Measurements from ENCODE around the gene HNRNPDL.

HNRNPDL gene

GRCh38 chr4:82403725-82404124 lies 26.5 kb downstream of the HNRNPDL start:
- Histone ChIP-seq H2BK120ac (ENCODE audit: low read depth, low read length) (no peak overlapping the region), H3K36me3 (ENCODE audit: control insufficient read depth in 1 of 2, insufficient read depth in 2 of 2, low read depth in 1 of 2, low read length in 2 of 2) (no peaks in the 10 kb centered on the region), H3K4ac (ENCODE audit: low read depth in 1 of 2, low read length in 2 of 2) (no peak overlapping the region), H3K14ac (ENCODE audit: low read length in 2 of 2) (no peak overlapping the region), H3K27ac (ENCODE audit: low read length, poor library complexity, severe bottlenecking) (no peak overlapping the region), H3K9me3 (ENCODE audit: control insufficient read depth, low read length) (no peaks in the 10 kb centered on the region), H2AK5ac (ENCODE audit: low read length, severe bottlenecking) (no peak overlapping the region), H2AFZ (ENCODE audit: low read depth, low read length) (no peak overlapping the region), H3K9ac (ENCODE audit: low read length) (no peak overlapping the region), H4K8ac (ENCODE audit: low read length) (no peak overlapping the region), H3K79me1 (replicated peaks; ENCODE audit: low read length, poor library complexity, severe bottlenecking) (no peaks in the 10 kb centered on the region), H3K27me3 (ENCODE audit: control insufficient read depth in 1 of 2, insufficient read depth in 1 of 2, low read length in 2 of 2) (no peaks in the 10 kb centered on the region), H2BK12ac (ENCODE audit: low read length in 2 of 2) (no peak overlapping the region), H4K91ac (ENCODE audit: low read length) (no peak overlapping the region), H3K4me3 (ENCODE audit: insufficient read depth in 1 of 2, low read depth in 1 of 2, low read length in 2 of 2) (no peak overlapping the region), H3K4me2 (ENCODE audit: low read length, poor library complexity, severe bottlenecking) (no peak overlapping the region), H2BK15ac (ENCODE audit: low read depth, poor library complexity, severe bottlenecking) (no peak overlapping the region), H3K23ac (ENCODE audit: low read length in 2 of 2) (no peak overlapping the region), H3K18ac (ENCODE audit: low read depth in 1 of 2, low read length in 2 of 2) (no peak overlapping the region), H3K4me1 (ENCODE audit: control insufficient read depth, insufficient read depth, low read depth, low read length) (no peaks in the 10 kb centered on the region), H2BK5ac (ENCODE audit: low read depth, low read length, poor library complexity, severe bottlenecking) (no peak overlapping the region)
- 100% methylated on average over 1 of the region's 1 CpG for WGBS
- no peak for DNase-seq

GRCh38 chr4:82402196-82402775 lies 28.0 kb downstream of the HNRNPDL start:
- no peaks in the 10 kb centered on the region for H3K4me1 ChIP-seq (ENCODE audit: control insufficient read depth, insufficient read depth, low read depth, low read length)

GRCh38 chr4:82401600-82401999 lies 28.7 kb downstream of the HNRNPDL start:
- Histone ChIP-seq H3K4ac (ENCODE audit: low read depth in 1 of 2, low read length in 2 of 2) (no peak overlapping the region), H4K8ac (ENCODE audit: low read length) (no peak overlapping the region), H2BK12ac (ENCODE audit: low read length in 2 of 2) (no peak overlapping the region), H3K4me3 (ENCODE audit: insufficient read depth in 1 of 2, low read depth in 1 of 2, low read length in 2 of 2) (no peak overlapping the region), H2AK5ac (ENCODE audit: low read length, severe bottlenecking) (no peak overlapping the region), H3K27me3 (ENCODE audit: control insufficient read depth in 1 of 2, insufficient read depth in 1 of 2, low read length in 2 of 2) (no peaks in the 10 kb centered on the region), H3K4me2 (ENCODE audit: low read length, poor library complexity, severe bottlenecking) (no peak overlapping the region), H2BK120ac (ENCODE audit: low read depth, low read length) (no peak overlapping the region), H3K14ac (ENCODE audit: low read length in 2 of 2) (peak overlapping the region in 1 of 2 experiments; percentile 79), H3K9ac (ENCODE audit: low read length) (no peak overlapping the region), H3K18ac (ENCODE audit: low read depth in 1 of 2, low read length in 2 of 2) (no peak overlapping the region), H2BK15ac (ENCODE audit: low read depth, poor library complexity, severe bottlenecking) (no peak overlapping the region), H3K79me1 (replicated peaks; ENCODE audit: low read length, poor library complexity, severe bottlenecking) (no peaks in the 10 kb centered on the region), H3K27ac (ENCODE audit: low read length, poor library complexity, severe bottlenecking) (no peak overlapping the region), H2BK5ac (ENCODE audit: low read depth, low read length, poor library complexity, severe bottlenecking) (no peak overlapping the region), H2AFZ (ENCODE audit: low read depth, low read length) (peak overlapping the region; percentile 27), H4K91ac (ENCODE audit: low read length) (peak overlapping the region; percentile 50), H3K23ac (ENCODE audit: low read length in 2 of 2) (no peak overlapping the region), H3K4me1 (ENCODE audit: control insufficient read depth, insufficient read depth, low read depth, low read length) (no peaks in the 10 kb centered on the region), H3K36me3 (ENCODE audit: control insufficient read depth in 1 of 2, insufficient read depth in 2 of 2, low read depth in 1 of 2, low read length in 2 of 2) (no peaks in the 10 kb centered on the region), H3K9me3 (ENCODE audit: control insufficient read depth, low read length) (no peaks in the 10 kb centered on the region)
- DNase-seq, result no peak
- 98% methylated on average over 7 of the region's 7 CpGs for WGBS

More at GRCh38 chr4:82402196-82402775, 28.0 kb downstream of the HNRNPDL start:
- H3K79me1 ChIP-seq (replicated peaks; ENCODE audit: low read length, poor library complexity, severe bottlenecking), result no peaks in the 10 kb centered on the region
- no peak overlapping the region for H2AFZ ChIP-seq (ENCODE audit: low read depth, low read length)
- no peak overlapping the region for H3K9ac ChIP-seq (ENCODE audit: low read length)
- H3K4ac ChIP-seq (ENCODE audit: low read depth in 1 of 2, low read length in 2 of 2), result no peak overlapping the region
- no peak for DNase-seq
- H3K14ac ChIP-seq (ENCODE audit: low read length in 2 of 2), result no peak overlapping the region
- H3K4me2 ChIP-seq (ENCODE audit: low read length, poor library complexity, severe bottlenecking), result no peak overlapping the region
- H2BK5ac ChIP-seq (ENCODE audit: low read depth, low read length, poor library complexity, severe bottlenecking), result no peak overlapping the region
- H3K27me3 ChIP-seq (ENCODE audit: control insufficient read depth in 1 of 2, insufficient read depth in 1 of 2, low read length in 2 of 2), result no peaks in the 10 kb centered on the region
- H2BK12ac ChIP-seq (ENCODE audit: low read length in 2 of 2), result no peak overlapping the region
- H3K27ac ChIP-seq (ENCODE audit: low read length, poor library complexity, severe bottlenecking), result no peak overlapping the region
- H2BK15ac ChIP-seq (ENCODE audit: low read depth, poor library complexity, severe bottlenecking), result no peak overlapping the region
- no peak overlapping the region for H2BK120ac ChIP-seq (ENCODE audit: low read depth, low read length)
- H4K8ac ChIP-seq (ENCODE audit: low read length), result no peak overlapping the region
- no peaks in the 10 kb centered on the region for H3K36me3 ChIP-seq (ENCODE audit: control insufficient read depth in 1 of 2, insufficient read depth in 2 of 2, low read depth in 1 of 2, low read length in 2 of 2)
- WGBS, result 92% methylated on average over 13 of the region's 17 CpGs
- no peaks in the 10 kb centered on the region for H3K9me3 ChIP-seq (ENCODE audit: control insufficient read depth, low read length)
- H3K4me3 ChIP-seq (ENCODE audit: insufficient read depth in 1 of 2, low read depth in 1 of 2, low read length in 2 of 2), result no peak overlapping the region
- H2AK5ac ChIP-seq (ENCODE audit: low read length, severe bottlenecking), result no peak overlapping the region
- no peak overlapping the region for H3K18ac ChIP-seq (ENCODE audit: low read depth in 1 of 2, low read length in 2 of 2)
- no peak overlapping the region for H3K23ac ChIP-seq (ENCODE audit: low read length in 2 of 2)
- H4K91ac ChIP-seq (ENCODE audit: low read length), result no peak overlapping the region

GRCh38 chr4:82398263-82398662 lies 32.0 kb downstream of the HNRNPDL start:
- no peak overlapping the region for H3K9ac ChIP-seq (ENCODE audit: low read length)
- no peak overlapping the region for H4K91ac ChIP-seq (ENCODE audit: low read length)
- WGBS, result no CpG with 5 or more reads among the region's 1 CpG
- no peak overlapping the region for H3K27ac ChIP-seq (ENCODE audit: low read length, poor library complexity, severe bottlenecking)
- H3K4me3 ChIP-seq (ENCODE audit: insufficient read depth in 1 of 2, low read depth in 1 of 2, low read length in 2 of 2), result no peak overlapping the region
- H3K79me1 ChIP-seq (replicated peaks; ENCODE audit: low read length, poor library complexity, severe bottlenecking), result no peaks in the 10 kb centered on the region
- no peak overlapping the region for H2BK12ac ChIP-seq (ENCODE audit: low read length in 2 of 2)
- H2BK5ac ChIP-seq (ENCODE audit: low read depth, low read length, poor library complexity, severe bottlenecking), result no peak overlapping the region
- no peak overlapping the region for H3K14ac ChIP-seq (ENCODE audit: low read length in 2 of 2)
- no peaks in the 10 kb centered on the region for H3K9me3 ChIP-seq (ENCODE audit: control insufficient read depth, low read length)
- no peak overlapping the region for H2BK15ac ChIP-seq (ENCODE audit: low read depth, poor library complexity, severe bottlenecking)
- H3K27me3 ChIP-seq (ENCODE audit: control insufficient read depth in 1 of 2, insufficient read depth in 1 of 2, low read length in 2 of 2), result no peaks in the 10 kb centered on the region
- no peak overlapping the region for H2BK120ac ChIP-seq (ENCODE audit: low read depth, low read length)
- DNase-seq, result no peak
- H2AK5ac ChIP-seq (ENCODE audit: low read length, severe bottlenecking), result no peak overlapping the region
- no peak overlapping the region for H3K4ac ChIP-seq (ENCODE audit: low read depth in 1 of 2, low read length in 2 of 2)
- H3K18ac ChIP-seq (ENCODE audit: low read depth in 1 of 2, low read length in 2 of 2), result no peak overlapping the region
- H4K8ac ChIP-seq (ENCODE audit: low read length), result no peak overlapping the region
- H3K23ac ChIP-seq (ENCODE audit: low read length in 2 of 2), result no peak overlapping the region
- H2AFZ ChIP-seq (ENCODE audit: low read depth, low read length), result no peak overlapping the region
- H3K4me2 ChIP-seq (ENCODE audit: low read length, poor library complexity, severe bottlenecking), result no peak overlapping the region
- no peaks in the 10 kb centered on the region for H3K4me1 ChIP-seq (ENCODE audit: control insufficient read depth, insufficient read depth, low read depth, low read length)
- H3K36me3 ChIP-seq (ENCODE audit: control insufficient read depth in 1 of 2, insufficient read depth in 2 of 2, low read depth in 1 of 2, low read length in 2 of 2), result no peaks in the 10 kb centered on the region

Measured in mesenchymal stem cell (in vitro differentiated cells and primary cell).